Neural progenitor cell (in vitro differentiated cells): ENCODE results near the gene RIOK2. TPM values are rescaled to one million over a fixed set of nuclear protein-coding genes. Genes with fewer than 3 reads are reported as not detected.

ENCODE experiments used
- DNase-seq: peaks from one replicate; pipeline ENCODE4 v3.0.0-alpha.2; 2016; ENCODE audit warnings: low spot score
- H2AFZ ChIP-seq: fragments of 200-600 bp; sonication (generic); replicated peaks from 2 replicates; pipeline ENCODE4 v1.6.1; 2016; ENCODE audit warnings: antibody characterized with exemption
- H3F3A ChIP-seq: fragments of 200-600 bp; sonication (generic); 2 replicates; pipeline ENCODE4 v1.6.1; 2016; ENCODE audit warnings: antibody characterized with exemption, low read depth
- H3K27ac ChIP-seq: fragments of 200-600 bp; sonication (generic); 2 replicates; pipeline ENCODE4 v1.5.1; 2016; ENCODE audit warnings: mild to moderate bottlenecking
- H3K27me3 ChIP-seq: fragments of 200-600 bp; sonication (generic); 2 replicates; pipeline ENCODE4 v1.6.1; 2016; ENCODE audit warnings: mild to moderate bottlenecking, moderate library complexity
- H3K36me3 ChIP-seq: fragments of 200-600 bp; sonication (generic); 2 replicates; pipeline ENCODE4 v1.5.1; 2016
- H3K4me1 ChIP-seq: fragments of 200-600 bp; sonication (generic); 2 replicates; pipeline ENCODE4 v1.6.1; 2016; ENCODE audit warnings: mixed run types
- H3K4me2 ChIP-seq: fragments of 200-600 bp; sonication (generic); 2 replicates; pipeline ENCODE4 v1.6.1; 2016
- H3K4me3 ChIP-seq: fragments of 200-600 bp; sonication (generic); 2 replicates; pipeline ENCODE4 v1.5.1; 2016
- H3K79me2 ChIP-seq: fragments of 200-600 bp; sonication (generic); 2 replicates; pipeline ENCODE4 v1.6.1; 2016; ENCODE audit warnings: low read depth
- H3K9ac ChIP-seq: fragments of 200-600 bp; sonication (generic); 2 replicates; pipeline ENCODE4 v1.6.1; 2016
- H3K9me3 ChIP-seq: fragments of 200-600 bp; sonication (generic); 2 replicates; pipeline ENCODE4 v1.5.1; 2016; ENCODE audit warnings: low read depth
- H4K20me1 ChIP-seq: fragments of 200-600 bp; sonication (generic); 2 replicates; pipeline ENCODE4 v1.6.1; 2016; ENCODE audit warnings: low read depth
- H3K27ac Mint-ChIP-seq: 3 replicates; pipeline ENCODE4 v1.8.0; 2021; ENCODE audit warnings: mixed read lengths
- H3K27me3 Mint-ChIP-seq: 2 replicates; pipeline ENCODE4 v1.8.0; 2022; ENCODE audit warnings: low read depth, mild to moderate bottlenecking, inconsistent platforms, moderate library complexity, mixed read lengths; ENCODE audit not compliant: insufficient read depth
- H3K36me3 Mint-ChIP-seq: 3 replicates; pipeline ENCODE4 v1.8.0; 2021; ENCODE audit warnings: mixed read lengths
- H3K4me1 Mint-ChIP-seq: 3 replicates; pipeline ENCODE4 v1.8.0; 2021; ENCODE audit warnings: mixed read lengths
- H3K4me3 Mint-ChIP-seq: 3 replicates; pipeline ENCODE4 v1.8.0; 2021; ENCODE audit warnings: mild to moderate bottlenecking, moderate library complexity, mixed read lengths
- H3K9me3 Mint-ChIP-seq: 3 replicates; pipeline ENCODE4 v1.8.0; 2020; ENCODE audit warnings: mixed read lengths
- EZH2 ChIP-seq: fragments of 200-600 bp; sonication (generic); IDR thresholded peaks from 2 replicates; pipeline ENCODE4 v1.6.1; 2017; ENCODE audit warnings: antibody characterized with exemption, mild to moderate bottlenecking, moderate library complexity
- EZH2phosphoT487 ChIP-seq: fragments of 200-600 bp; sonication (generic); IDR thresholded peaks from 2 replicates; pipeline ENCODE4 v1.6.1; 2017; ENCODE audit warnings: antibody characterized with exemption
- small RNA-seq: library from RNA; depleted of rRNA; stranded (forward); fragments of <200 nt; gene quantifications from one replicate; pipeline ENCODE3, GENCODE V24; 2015
- total RNA-seq: library from RNA; depleted of rRNA; stranded (reverse); fragments of >200 nt; gene quantifications from 2 replicates; pipeline ENCODE4 v1.2.3, GENCODE V29; 2015; ENCODE audit warnings: low replicate concordance
- TF ChIP-seq, protein P1 (sequence below): fragments of 200-600 bp; sonication (generic); IDR thresholded peaks from 2 replicates; pipeline ENCODE4 v1.5.1; 2017; ENCODE audit warnings: antibody characterized with exemption, mild to moderate bottlenecking

RIOK2 gene
- total RNA-seq, 1 donor from 2014 or later, result 33.1 TPM

DNA sequence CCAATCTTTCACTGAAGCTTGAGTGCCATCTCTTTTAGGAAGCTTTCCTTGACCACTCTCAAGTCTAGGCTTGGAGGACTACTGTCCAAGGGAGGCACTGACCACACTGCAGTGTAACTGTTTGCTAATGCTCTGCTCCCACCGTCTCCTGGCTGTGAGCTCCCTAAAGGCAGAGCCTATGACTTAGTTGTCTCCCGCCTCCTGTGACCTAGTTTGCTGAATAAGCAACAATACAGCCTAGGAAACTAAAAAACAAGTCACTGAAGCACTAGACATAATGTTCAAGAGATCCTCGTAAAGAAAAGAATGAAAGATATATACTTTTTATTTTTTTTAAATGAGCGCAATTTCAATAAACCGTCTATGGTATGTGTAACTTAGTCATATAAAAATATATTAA lies 72.0 kb downstream of the RIOK2 start:
- H3K4me2 ChIP-seq, result peak overlapping the region; percentile 15
- peaks cover 26% of the 10 kb centered on the region for H3K4me1 ChIP-seq
- Mint-ChIP-seq H3K4me1 (peaks cover 25% of the 10 kb centered on the region), H3K4me3 (no peak overlapping the region), H3K27ac (no peak overlapping the region), H3K27me3 (peaks cover 2% of the 10 kb centered on the region), H3K36me3 (peaks cover 36% of the 10 kb centered on the region), H3K9me3 (no peaks in the 10 kb centered on the region)
- H3F3A ChIP-seq, result peaks cover 6% of the 10 kb centered on the region
- DNase-seq, result peak; percentile 16
- H4K20me1 ChIP-seq, result peaks cover 35% of the 10 kb centered on the region
- H3K27me3 ChIP-seq, result no peaks in the 10 kb centered on the region
- TF ChIP-seq, protein P1, sequence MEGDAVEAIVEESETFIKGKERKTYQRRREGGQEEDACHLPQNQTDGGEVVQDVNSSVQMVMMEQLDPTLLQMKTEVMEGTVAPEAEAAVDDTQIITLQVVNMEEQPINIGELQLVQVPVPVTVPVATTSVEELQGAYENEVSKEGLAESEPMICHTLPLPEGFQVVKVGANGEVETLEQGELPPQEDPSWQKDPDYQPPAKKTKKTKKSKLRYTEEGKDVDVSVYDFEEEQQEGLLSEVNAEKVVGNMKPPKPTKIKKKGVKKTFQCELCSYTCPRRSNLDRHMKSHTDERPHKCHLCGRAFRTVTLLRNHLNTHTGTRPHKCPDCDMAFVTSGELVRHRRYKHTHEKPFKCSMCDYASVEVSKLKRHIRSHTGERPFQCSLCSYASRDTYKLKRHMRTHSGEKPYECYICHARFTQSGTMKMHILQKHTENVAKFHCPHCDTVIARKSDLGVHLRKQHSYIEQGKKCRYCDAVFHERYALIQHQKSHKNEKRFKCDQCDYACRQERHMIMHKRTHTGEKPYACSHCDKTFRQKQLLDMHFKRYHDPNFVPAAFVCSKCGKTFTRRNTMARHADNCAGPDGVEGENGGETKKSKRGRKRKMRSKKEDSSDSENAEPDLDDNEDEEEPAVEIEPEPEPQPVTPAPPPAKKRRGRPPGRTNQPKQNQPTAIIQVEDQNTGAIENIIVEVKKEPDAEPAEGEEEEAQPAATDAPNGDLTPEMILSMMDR, result no peak
- TF ChIP-seq EZH2 (no peak), EZH2phosphoT487 (no peak)
- H3K36me3 ChIP-seq, result peaks cover 23% of the 10 kb centered on the region
- no peak overlapping the region for H3K4me3 ChIP-seq
- H3K9ac ChIP-seq, result no peak overlapping the region
- no peak overlapping the region for H2AFZ ChIP-seq
- no peaks in the 10 kb centered on the region for H3K9me3 ChIP-seq
- peaks cover 35% of the 10 kb centered on the region for H3K79me2 ChIP-seq
- H3K27ac ChIP-seq, result no peak overlapping the region

Small RNA genes within 50 kb of the gene (small RNA-seq; reads per million reads assigned to genes)
- gene RNU1-73P, result not detected

Other genes starting within 250 kb of the RIOK2 start
- gene LNPEP, start 247.2 kb downstream of the RIOK2 start, total RNA-seq, result 7.0 and 19.6 TPM in 2 replicates
- gene LIX1, start 40.6 kb downstream of the RIOK2 start, total RNA-seq, result 114 and 164 TPM in 2 replicates